WTC11 (cell line): ENCODE measurements around the gene PUSL1. TPM values are rescaled to one million over a fixed set of nuclear protein-coding genes. Genes with fewer than 3 reads are reported as not detected.

Experiments used
- ATAC-seq: fragments of 200-7000 bp; cut with Tn5 transposase; 2 replicates; pipeline ENCODE4 v1.10.0; 2021; ENCODE audit warnings: mild to moderate bottlenecking, moderate library complexity
- CTCF ChIA-PET: fragments of 300-600 bp; sonication (Branson Sonifier 250); formaldehyde crosslinking; loops from one replicate; lab custom pipeline; 2021; ENCODE audit warnings: antibody characterized with exemption; lab: Charles Lee
- POLR2A ChIA-PET: fragments of 350-600 bp; sonication (Branson Sonifier 250); formaldehyde crosslinking; loops from one replicate; lab custom pipeline; 2021; ENCODE audit warnings: antibody characterized with exemption; lab: Charles Lee
- DNase-seq: peaks from one replicate; pipeline ENCODE4 v3.0.0; 2021; ENCODE audit warnings: low spot score
- H3K27ac Mint-ChIP-seq: 2 replicates; pipeline ENCODE4 v1.8.0; 2021; ENCODE audit warnings: mixed read lengths
- H3K27me3 Mint-ChIP-seq: 2 replicates; pipeline ENCODE4 v1.8.0; 2021; ENCODE audit warnings: low read depth, mild to moderate bottlenecking, moderate library complexity, mixed read lengths
- H3K36me3 Mint-ChIP-seq: 2 replicates; pipeline ENCODE4 v1.8.0; 2021; ENCODE audit warnings: mixed read lengths
- H3K4me1 Mint-ChIP-seq: 2 replicates; pipeline ENCODE4 v1.8.0; 2022; ENCODE audit warnings: mixed read lengths
- H3K4me3 Mint-ChIP-seq: 2 replicates; pipeline ENCODE4 v1.8.0; 2021; ENCODE audit warnings: mild to moderate bottlenecking, moderate library complexity, mixed read lengths
- H3K9me3 Mint-ChIP-seq: 2 replicates; pipeline ENCODE4 v1.8.0; 2021; ENCODE audit warnings: mixed read lengths
- CBFB ChIP-seq: sonication (generic); formaldehyde crosslinking; IDR thresholded peaks from 2 replicates; pipeline ENCODE4 v1.8.1; 2022; ENCODE audit warnings: mild to moderate bottlenecking, low read depth, missing genetic modification reagents
- FOXK1 ChIP-seq: sonication (generic); formaldehyde crosslinking; IDR thresholded peaks from 2 replicates; pipeline ENCODE4 v1.8.0; 2022; ENCODE audit warnings: mild to moderate bottlenecking, moderate library complexity, missing genetic modification reagents
- HMGA2 ChIP-seq: fragments of 250-450 bp; sonication (Bioruptor Pico); IDR thresholded peaks from 2 replicates; pipeline ENCODE4 v1.4.0; 2021; ENCODE audit warnings: mild to moderate bottlenecking, moderate library complexity
- IRF2 ChIP-seq: sonication (generic); formaldehyde crosslinking; IDR thresholded peaks from 2 replicates; pipeline ENCODE4 v1.8.0; 2022; ENCODE audit warnings: low read depth, missing genetic modification reagents, borderline replicate concordance
- NR1H2 ChIP-seq: sonication (generic); formaldehyde crosslinking; IDR thresholded peaks from 2 replicates; pipeline ENCODE4 v1.9.0; 2021; ENCODE audit warnings: mild to moderate bottlenecking, moderate library complexity, missing genetic modification reagents
- SMAD3 ChIP-seq: sonication (generic); formaldehyde crosslinking; IDR thresholded peaks from 2 replicates; pipeline ENCODE4 v1.8.0; 2022; ENCODE audit warnings: missing genetic modification reagents, mild to moderate bottlenecking, borderline replicate concordance
- SMAD4 ChIP-seq: sonication (generic); formaldehyde crosslinking; IDR thresholded peaks from 2 replicates; pipeline ENCODE4 v1.8.0; 2022; ENCODE audit warnings: mild to moderate bottlenecking, missing genetic modification reagents
- SP1 ChIP-seq: sonication (generic); formaldehyde crosslinking; conservative IDR thresholded peaks from 2 replicates; pipeline ENCODE4 v1.8.1; 2022; ENCODE audit warnings: missing genetic modification reagents
- TP53 ChIP-seq: sonication (generic); formaldehyde crosslinking; IDR thresholded peaks from 2 replicates; pipeline ENCODE4 v1.8.1; 2023; ENCODE audit warnings: mild to moderate bottlenecking, missing genetic modification reagents
- ZNF138 ChIP-seq: sonication (generic); formaldehyde crosslinking; conservative IDR thresholded peaks from 2 replicates; pipeline ENCODE4 v1.8.1; 2022; ENCODE audit warnings: mild to moderate bottlenecking, moderate library complexity, missing genetic modification reagents
- ZNF671 ChIP-seq: fragments of 250-450 bp; sonication (Bioruptor Pico); IDR thresholded peaks from 2 replicates; pipeline ENCODE4 v1.8.0; 2021; ENCODE audit warnings: mild to moderate bottlenecking
- total RNA-seq: library from RNA; stranded (reverse); gene quantifications from 3 replicates; pipeline ENCODE4 v1.2.3, GENCODE V29; 2021
- TF ChIP-seq, protein P1 (sequence below): sonication (generic); formaldehyde crosslinking; IDR thresholded peaks from 2 replicates; pipeline ENCODE4 v1.8.1; 2023; ENCODE audit warnings: mild to moderate bottlenecking, missing genetic modification reagents
- TF ChIP-seq, protein P2 (sequence below): sonication (generic); formaldehyde crosslinking; IDR thresholded peaks from 2 replicates; pipeline ENCODE4 v1.8.1; 2022; ENCODE audit warnings: mild to moderate bottlenecking, moderate library complexity, missing genetic modification reagents
- TF ChIP-seq, protein P3 (sequence below): fragments of 250-450 bp; sonication (Bioruptor Pico); IDR thresholded peaks from 2 replicates; pipeline ENCODE4 v1.8.0; 2021; ENCODE audit warnings: mild to moderate bottlenecking
- TF ChIP-seq, protein P4 (sequence below): sonication (generic); formaldehyde crosslinking; IDR thresholded peaks from 2 replicates; pipeline ENCODE4 v1.8.1; 2022; ENCODE audit warnings: low read depth, mild to moderate bottlenecking, moderate library complexity, missing genetic modification reagents, borderline replicate concordance
- TF ChIP-seq, protein P5 (sequence below): sonication (generic); formaldehyde crosslinking; IDR thresholded peaks from 2 replicates; pipeline ENCODE4 v1.8.1; 2023; ENCODE audit warnings: mild to moderate bottlenecking, missing genetic modification reagents, borderline replicate concordance
- TF ChIP-seq, protein P6 (sequence below): fragments of 250-450 bp; sonication (Bioruptor Pico); IDR thresholded peaks from 2 replicates; pipeline ENCODE4 v1.9.0; 2021; ENCODE audit warnings: mild to moderate bottlenecking, borderline replicate concordance

Gene PUSL1
- total RNA-seq, 1 experiment from 2014 or later: 51.5 TPM

DNA sequence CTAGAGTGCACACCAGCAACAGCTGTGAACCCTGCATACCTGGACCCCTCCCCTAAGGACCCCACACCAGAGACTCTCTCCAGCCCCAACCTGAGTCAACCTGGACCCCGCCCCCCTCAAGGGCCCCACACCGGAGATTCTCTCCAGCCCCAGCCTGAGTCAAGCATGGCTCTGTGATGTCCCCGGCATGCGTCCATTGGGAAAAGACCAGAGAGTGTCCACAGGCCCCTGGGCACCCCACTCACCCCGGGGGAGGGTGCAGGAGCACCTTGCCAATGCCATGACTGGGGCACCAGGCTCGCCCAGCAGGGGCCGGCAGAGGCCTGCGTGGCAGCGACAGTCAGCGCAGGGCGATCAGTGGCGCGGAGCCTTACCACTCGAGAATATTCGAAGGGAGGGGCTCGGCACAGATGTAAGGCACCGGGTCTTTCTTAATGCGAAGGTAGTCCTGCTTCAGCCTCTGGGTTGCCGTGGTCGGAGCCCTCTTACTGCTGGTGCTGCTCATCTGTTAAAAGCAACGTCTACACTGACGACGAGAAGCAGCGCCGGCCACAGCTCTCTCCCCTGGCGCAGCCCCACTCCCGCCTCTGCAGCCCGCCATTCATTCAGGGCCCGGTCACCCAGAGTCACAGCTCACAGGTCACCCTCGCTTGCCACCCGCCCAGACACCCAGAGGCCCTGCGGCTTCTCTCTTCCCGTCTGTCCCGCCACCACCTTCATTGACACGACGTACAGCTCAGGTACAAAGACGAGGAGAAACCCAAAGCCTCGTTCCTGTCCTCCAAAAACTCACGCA, 40.7 kb upstream of the PUSL1 start:
- H3K4me3 Mint-ChIP-seq: no peak overlapping the region
- H3K27me3 Mint-ChIP-seq: no peaks in the 10 kb centered on the region
- TF ChIP-seq, protein P1, sequence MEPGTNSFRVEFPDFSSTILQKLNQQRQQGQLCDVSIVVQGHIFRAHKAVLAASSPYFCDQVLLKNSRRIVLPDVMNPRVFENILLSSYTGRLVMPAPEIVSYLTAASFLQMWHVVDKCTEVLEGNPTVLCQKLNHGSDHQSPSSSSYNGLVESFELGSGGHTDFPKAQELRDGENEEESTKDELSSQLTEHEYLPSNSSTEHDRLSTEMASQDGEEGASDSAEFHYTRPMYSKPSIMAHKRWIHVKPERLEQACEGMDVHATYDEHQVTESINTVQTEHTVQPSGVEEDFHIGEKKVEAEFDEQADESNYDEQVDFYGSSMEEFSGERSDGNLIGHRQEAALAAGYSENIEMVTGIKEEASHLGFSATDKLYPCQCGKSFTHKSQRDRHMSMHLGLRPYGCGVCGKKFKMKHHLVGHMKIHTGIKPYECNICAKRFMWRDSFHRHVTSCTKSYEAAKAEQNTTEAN (CRISPR knock-in tag): no peak
- TF ChIP-seq FOXK1 (CRISPR knock-in tag) (no peak), NR1H2 (CRISPR knock-in tag) (no peak), ZNF671 (CRISPR knock-in tag) (no peak), SMAD4 (CRISPR knock-in tag) (no peak), HMGA2 (CRISPR knock-in tag) (no peak)
- TF ChIP-seq, protein P2, sequence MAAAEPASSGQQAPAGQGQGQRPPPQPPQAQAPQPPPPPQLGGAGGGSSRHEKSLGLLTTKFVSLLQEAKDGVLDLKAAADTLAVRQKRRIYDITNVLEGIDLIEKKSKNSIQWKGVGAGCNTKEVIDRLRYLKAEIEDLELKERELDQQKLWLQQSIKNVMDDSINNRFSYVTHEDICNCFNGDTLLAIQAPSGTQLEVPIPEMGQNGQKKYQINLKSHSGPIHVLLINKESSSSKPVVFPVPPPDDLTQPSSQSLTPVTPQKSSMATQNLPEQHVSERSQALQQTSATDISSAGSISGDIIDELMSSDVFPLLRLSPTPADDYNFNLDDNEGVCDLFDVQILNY: no peak
- TF ChIP-seq, protein P3, sequence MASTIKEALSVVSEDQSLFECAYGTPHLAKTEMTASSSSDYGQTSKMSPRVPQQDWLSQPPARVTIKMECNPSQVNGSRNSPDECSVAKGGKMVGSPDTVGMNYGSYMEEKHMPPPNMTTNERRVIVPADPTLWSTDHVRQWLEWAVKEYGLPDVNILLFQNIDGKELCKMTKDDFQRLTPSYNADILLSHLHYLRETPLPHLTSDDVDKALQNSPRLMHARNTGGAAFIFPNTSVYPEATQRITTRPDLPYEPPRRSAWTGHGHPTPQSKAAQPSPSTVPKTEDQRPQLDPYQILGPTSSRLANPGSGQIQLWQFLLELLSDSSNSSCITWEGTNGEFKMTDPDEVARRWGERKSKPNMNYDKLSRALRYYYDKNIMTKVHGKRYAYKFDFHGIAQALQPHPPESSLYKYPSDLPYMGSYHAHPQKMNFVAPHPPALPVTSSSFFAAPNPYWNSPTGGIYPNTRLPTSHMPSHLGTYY: no peak
- CTCF ChIA-PET: interaction anchor here (0.8 kb wide), 1 partner anchor 28 kb away, joined by 3 read pairs; no protein-coding TSS in a partner anchor
- no peaks in the 10 kb centered on the region for H3K9me3 Mint-ChIP-seq
- POLR2A ChIA-PET: interaction anchor here (0.6 kb wide), 1 partner anchor 20 kb away, joined by 4 read pairs; no protein-coding TSS in a partner anchor
- no peak overlapping the region for H3K27ac Mint-ChIP-seq
- DNase-seq (no peak), ATAC-seq (no peak)
- peaks cover 18% of the 10 kb centered on the region for H3K4me1 Mint-ChIP-seq
- H3K36me3 Mint-ChIP-seq: peaks cover 26% of the 10 kb centered on the region

DNA sequence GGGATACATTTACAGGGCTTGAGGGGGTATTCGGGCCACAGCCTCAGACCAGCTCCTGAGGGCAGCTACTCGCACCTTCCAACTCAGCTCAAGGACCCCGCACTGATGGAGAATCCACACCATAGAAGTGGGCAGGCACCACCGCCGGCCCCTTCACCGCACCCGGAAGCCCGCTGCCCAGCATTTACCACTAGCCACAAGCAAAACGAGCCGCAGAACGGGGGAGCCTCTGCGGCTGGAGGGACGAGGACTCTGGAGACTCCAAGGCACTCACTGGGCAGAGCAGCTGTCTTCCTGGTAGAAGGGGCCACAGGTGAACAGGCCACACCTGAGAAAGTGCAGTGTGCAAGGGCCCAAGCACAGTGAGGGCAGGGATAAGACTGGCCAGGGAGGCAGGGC, 40.1 kb upstream of the PUSL1 start:
- no peak overlapping the region for H3K4me3 Mint-ChIP-seq
- peaks cover 22% of the 10 kb centered on the region for H3K36me3 Mint-ChIP-seq
- CTCF ChIA-PET: interaction anchor here (0.6 kb wide), 1 partner anchor 59 kb away, joined by 3 read pairs; no protein-coding TSS in a partner anchor
- POLR2A ChIA-PET: interaction anchor here (0.6 kb wide), 1 partner anchor 21 kb away, joined by 4 read pairs; no protein-coding TSS in a partner anchor
- H3K9me3 Mint-ChIP-seq: no peaks in the 10 kb centered on the region
- peaks cover 20% of the 10 kb centered on the region for H3K4me1 Mint-ChIP-seq
- H3K27ac Mint-ChIP-seq: no peak overlapping the region
- no peaks in the 10 kb centered on the region for H3K27me3 Mint-ChIP-seq
- no peak for ATAC-seq
- DNase-seq: no peak
- TF ChIP-seq CBFB (CRISPR knock-in tag): no peak
- TF ChIP-seq SMAD3: no peak
- TF ChIP-seq, protein P4, sequence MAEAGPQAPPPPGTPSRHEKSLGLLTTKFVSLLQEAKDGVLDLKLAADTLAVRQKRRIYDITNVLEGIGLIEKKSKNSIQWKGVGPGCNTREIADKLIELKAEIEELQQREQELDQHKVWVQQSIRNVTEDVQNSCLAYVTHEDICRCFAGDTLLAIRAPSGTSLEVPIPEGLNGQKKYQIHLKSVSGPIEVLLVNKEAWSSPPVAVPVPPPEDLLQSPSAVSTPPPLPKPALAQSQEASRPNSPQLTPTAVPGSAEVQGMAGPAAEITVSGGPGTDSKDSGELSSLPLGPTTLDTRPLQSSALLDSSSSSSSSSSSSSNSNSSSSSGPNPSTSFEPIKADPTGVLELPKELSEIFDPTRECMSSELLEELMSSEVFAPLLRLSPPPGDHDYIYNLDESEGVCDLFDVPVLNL (CRISPR knock-in tag): no peak
- TF ChIP-seq, protein P2: no peak
- TF ChIP-seq, protein P5, sequence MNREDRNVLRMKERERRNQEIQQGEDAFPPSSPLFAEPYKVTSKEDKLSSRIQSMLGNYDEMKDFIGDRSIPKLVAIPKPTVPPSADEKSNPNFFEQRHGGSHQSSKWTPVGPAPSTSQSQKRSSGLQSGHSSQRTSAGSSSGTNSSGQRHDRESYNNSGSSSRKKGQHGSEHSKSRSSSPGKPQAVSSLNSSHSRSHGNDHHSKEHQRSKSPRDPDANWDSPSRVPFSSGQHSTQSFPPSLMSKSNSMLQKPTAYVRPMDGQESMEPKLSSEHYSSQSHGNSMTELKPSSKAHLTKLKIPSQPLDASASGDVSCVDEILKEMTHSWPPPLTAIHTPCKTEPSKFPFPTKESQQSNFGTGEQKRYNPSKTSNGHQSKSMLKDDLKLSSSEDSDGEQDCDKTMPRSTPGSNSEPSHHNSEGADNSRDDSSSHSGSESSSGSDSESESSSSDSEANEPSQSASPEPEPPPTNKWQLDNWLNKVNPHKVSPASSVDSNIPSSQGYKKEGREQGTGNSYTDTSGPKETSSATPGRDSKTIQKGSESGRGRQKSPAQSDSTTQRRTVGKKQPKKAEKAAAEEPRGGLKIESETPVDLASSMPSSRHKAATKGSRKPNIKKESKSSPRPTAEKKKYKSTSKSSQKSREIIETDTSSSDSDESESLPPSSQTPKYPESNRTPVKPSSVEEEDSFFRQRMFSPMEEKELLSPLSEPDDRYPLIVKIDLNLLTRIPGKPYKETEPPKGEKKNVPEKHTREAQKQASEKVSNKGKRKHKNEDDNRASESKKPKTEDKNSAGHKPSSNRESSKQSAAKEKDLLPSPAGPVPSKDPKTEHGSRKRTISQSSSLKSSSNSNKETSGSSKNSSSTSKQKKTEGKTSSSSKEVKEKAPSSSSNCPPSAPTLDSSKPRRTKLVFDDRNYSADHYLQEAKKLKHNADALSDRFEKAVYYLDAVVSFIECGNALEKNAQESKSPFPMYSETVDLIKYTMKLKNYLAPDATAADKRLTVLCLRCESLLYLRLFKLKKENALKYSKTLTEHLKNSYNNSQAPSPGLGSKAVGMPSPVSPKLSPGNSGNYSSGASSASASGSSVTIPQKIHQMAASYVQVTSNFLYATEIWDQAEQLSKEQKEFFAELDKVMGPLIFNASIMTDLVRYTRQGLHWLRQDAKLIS: no peak
- TF ChIP-seq, protein P6, sequence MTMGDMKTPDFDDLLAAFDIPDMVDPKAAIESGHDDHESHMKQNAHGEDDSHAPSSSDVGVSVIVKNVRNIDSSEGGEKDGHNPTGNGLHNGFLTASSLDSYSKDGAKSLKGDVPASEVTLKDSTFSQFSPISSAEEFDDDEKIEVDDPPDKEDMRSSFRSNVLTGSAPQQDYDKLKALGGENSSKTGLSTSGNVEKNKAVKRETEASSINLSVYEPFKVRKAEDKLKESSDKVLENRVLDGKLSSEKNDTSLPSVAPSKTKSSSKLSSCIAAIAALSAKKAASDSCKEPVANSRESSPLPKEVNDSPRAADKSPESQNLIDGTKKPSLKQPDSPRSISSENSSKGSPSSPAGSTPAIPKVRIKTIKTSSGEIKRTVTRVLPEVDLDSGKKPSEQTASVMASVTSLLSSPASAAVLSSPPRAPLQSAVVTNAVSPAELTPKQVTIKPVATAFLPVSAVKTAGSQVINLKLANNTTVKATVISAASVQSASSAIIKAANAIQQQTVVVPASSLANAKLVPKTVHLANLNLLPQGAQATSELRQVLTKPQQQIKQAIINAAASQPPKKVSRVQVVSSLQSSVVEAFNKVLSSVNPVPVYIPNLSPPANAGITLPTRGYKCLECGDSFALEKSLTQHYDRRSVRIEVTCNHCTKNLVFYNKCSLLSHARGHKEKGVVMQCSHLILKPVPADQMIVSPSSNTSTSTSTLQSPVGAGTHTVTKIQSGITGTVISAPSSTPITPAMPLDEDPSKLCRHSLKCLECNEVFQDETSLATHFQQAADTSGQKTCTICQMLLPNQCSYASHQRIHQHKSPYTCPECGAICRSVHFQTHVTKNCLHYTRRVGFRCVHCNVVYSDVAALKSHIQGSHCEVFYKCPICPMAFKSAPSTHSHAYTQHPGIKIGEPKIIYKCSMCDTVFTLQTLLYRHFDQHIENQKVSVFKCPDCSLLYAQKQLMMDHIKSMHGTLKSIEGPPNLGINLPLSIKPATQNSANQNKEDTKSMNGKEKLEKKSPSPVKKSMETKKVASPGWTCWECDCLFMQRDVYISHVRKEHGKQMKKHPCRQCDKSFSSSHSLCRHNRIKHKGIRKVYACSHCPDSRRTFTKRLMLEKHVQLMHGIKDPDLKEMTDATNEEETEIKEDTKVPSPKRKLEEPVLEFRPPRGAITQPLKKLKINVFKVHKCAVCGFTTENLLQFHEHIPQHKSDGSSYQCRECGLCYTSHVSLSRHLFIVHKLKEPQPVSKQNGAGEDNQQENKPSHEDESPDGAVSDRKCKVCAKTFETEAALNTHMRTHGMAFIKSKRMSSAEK (CRISPR knock-in tag): no peak
- TF ChIP-seq TP53 (CRISPR knock-in tag): no peak
- no peak for TF ChIP-seq ZNF138 (CRISPR knock-in tag)
- no peak for TF ChIP-seq SP1 (CRISPR knock-in tag)
- TF ChIP-seq, protein P3: no peak
- no peak for TF ChIP-seq IRF2
